Stimulated activated CD8-positive, alpha-beta memory T cell treated with anti-CD3 and anti-CD28 coated beads, Interleukin-7, amount 100 ng/mL, for 24 hours (primary cell): ENCODE measurements around the gene FYTTD1.

Experiments
- DNase-seq: peaks from one replicate; pipeline ENCODE4 v3.0.0-alpha.2; 2020; ENCODE audit warnings: low read depth

Gene FYTTD1

GRCh38 chr3:197836244-197836643, 86.6 kb downstream of the FYTTD1 start:
- no peak for DNase-seq
